GM12873 (cell line): Measurements from ENCODE around the gene PAM.

Experiments used
- CTCF ChIP-seq: IDR thresholded peaks from 2 replicates; pipeline ENCODE4 v1.5.1; 2012; ENCODE audit warnings: low read depth, mild to moderate bottlenecking, moderate library complexity, low read length, control low read depth; ENCODE audit not compliant: insufficient read depth; ENCODE audit errors: missing control alignments

Gene PAM

GRCh38 chr5:102787134-102787533, 32.0 kb downstream of the PAM start:
- TF ChIP-seq CTCF: no peak

GRCh38 chr5:102788788-102789187, 33.7 kb downstream of the PAM start:
- TF ChIP-seq CTCF: no peak

GRCh38 chr5:102789469-102789868, 34.4 kb downstream of the PAM start:
- no peak for TF ChIP-seq CTCF

- TF ChIP-seq CTCF: no peak
Observed at GRCh38 chr5:102790748-102791147, 35.6 kb downstream of the PAM start.

- TF ChIP-seq CTCF: peak; percentile 32
Observed at GRCh38 chr5:102792705-102793104, 37.6 kb downstream of the PAM start.

- no peak for TF ChIP-seq CTCF
Observed at GRCh38 chr5:102794047-102794446, 38.9 kb downstream of the PAM start.

GRCh38 chr5:102794677-102795331, 39.7 kb downstream of the PAM start:
- no peak for TF ChIP-seq CTCF

- TF ChIP-seq CTCF: no peak
Observed at GRCh38 chr5:102795526-102795925, 40.4 kb downstream of the PAM start.
